Right lobe of liver (tissue), 6 donors: ENCODE measurements around the gene SLC13A1. TPM values are rescaled to one million over a fixed set of nuclear protein-coding genes. Genes with fewer than 3 reads are reported as not detected.
"Not testable (repeated sequence)": the region's sequence is repeated elsewhere in the genome, so short reads cannot be mapped to it uniquely, and the experiment has no call there.

Experiments
- ATAC-seq, 4 donors: fragments of 200-7000 bp; cut with Tn5 transposase; one replicate each; pipeline ENCODE4 v1.9.1; 2020; ENCODE audit warnings: mild to moderate bottlenecking in 4 of 4, moderate library complexity in 4 of 4
- DNase-seq, 3 donors: peaks; one replicate each; pipeline ENCODE4 v3.0.0-alpha.2; 2020
- H3K27ac ChIP-seq, 3 donors: fragments of 200-600 bp; one replicate each; pipeline ENCODE4 v1.8.0; 2022
- H3K27me3 ChIP-seq, 2 donors: fragments of 200-600 bp; one replicate each; pipeline ENCODE4 v1.8.0; 2022
- H3K36me3 ChIP-seq, 4 donors: fragments of 200-600 bp; sonication (generic) in 1 of 4; one replicate each; pipeline versions ENCODE4 v1.5.1 to v1.8.0; 2017 to 2022; ENCODE audit warnings: control low read depth in 1 of 4
- H3K4me1 ChIP-seq, 4 donors: fragments of 200-600 bp; sonication (generic) in 1 of 4; one replicate each; pipeline versions ENCODE4 v1.5.1 to v1.8.0; 2017 to 2022; ENCODE audit warnings: control low read depth in 1 of 4
- H3K4me3 ChIP-seq, 3 donors: fragments of 200-600 bp; one replicate each; pipeline ENCODE4 v1.8.0; 2022
- H3K9me3 ChIP-seq, 4 donors: fragments of 200-600 bp; sonication (generic) in 1 of 4; one replicate each; pipeline versions ENCODE4 v1.5.1 to v1.8.0; 2017 to 2022; ENCODE audit warnings: control low read depth in 1 of 4
- CTCF ChIP-seq, 4 donors: fragments of 200-600 bp in 3 of 4; fragments of 450-650 bp in 1 of 4; IDR thresholded peaks; one replicate each; pipeline versions ENCODE4 v1.5.1 to v1.8.0; 2016 to 2022; ENCODE audit warnings: antibody characterized with exemption in 4 of 4, mild to moderate bottlenecking in 2 of 4
- POLR2A ChIP-seq: fragments of 450-650 bp; IDR thresholded peaks from one replicate; pipeline ENCODE4 v1.6.1; 2017; ENCODE audit warnings: antibody characterized with exemption, mild to moderate bottlenecking
- WGBS: methylation state at CpG from one replicate; pipeline ENCODE4 v1.1.6; 2018; ENCODE audit warnings: low coverage, low lambda C conversion rate; ENCODE audit not compliant: insufficient coverage; ENCODE audit errors: missing lambda C conversion rate; 5-methylcytosine and 5-hydroxymethylcytosine counted together
- intact Hi-C, 2 donors: fragments of 100-400 bp; cut with DNase I; formaldehyde crosslinking; loops; one replicate each; pipeline versions ENCODE4 v1.11.2 to v1.14.1; 2022
- total RNA-seq, 6 experiments: library from RNA; depleted of rRNA in 2 of 6; stranded (reverse); fragments of >200 nt in 2 of 6; fragmentation: NEBNext Ultra II Directional in 3 of 6; extraction: Animal tissue kit (Norgen Biotek cat#: 25700) in 3 of 6; gene quantifications; one replicate each; pipeline versions ENCODE4 v1.1.0 to v1.2.4, GENCODE V29; 2016 to 2023
- donor health status: DM: no; HTN: yes; CAD: no.
- donor health status: DM: no; HTN: no; CAD: no.
- donor health status: DM: no; HTN: no; CAD: no.
- donor health status: DM: no; HTN: yes; CAD: no.
- donor health status: DM: no; HTN: yes; CAD: no.

The SLC13A1 gene
- total RNA-seq, 6 experiments from 2014 or later: not detected

GRCh38 chr7:123231021-123232000, 31.5 kb upstream of the SLC13A1 start:
- no peaks in the 10 kb centered on the region for H3K36me3 ChIP-seq
- 60% methylated on average over 4 of the region's 4 CpGs for WGBS
- H3K9me3 ChIP-seq: no peaks in the 10 kb centered on the region
- DNase-seq (no peak), ATAC-seq (no peak)
- no peaks in the 10 kb centered on the region for H3K27me3 ChIP-seq
- no peaks in the 10 kb centered on the region for H3K4me1 ChIP-seq
- TF ChIP-seq CTCF (IDR thresholded peaks at IDR 0.05) (no peak), POLR2A (no peak)
- no peak overlapping the region for H3K4me3 ChIP-seq
- no peak overlapping the region for H3K27ac ChIP-seq
- intact Hi-C loops: no loop called here

GRCh38 chr7:123230603-123231002, 30.8 kb upstream of the SLC13A1 start:
- Histone ChIP-seq H3K9me3 (no peaks in the 10 kb centered on the region), H3K4me1 (no peaks in the 10 kb centered on the region), H3K27me3 (no peaks in the 10 kb centered on the region), H3K4me3 (no peak overlapping the region), H3K36me3 (no peaks in the 10 kb centered on the region), H3K27ac (no peak overlapping the region)
- intact Hi-C loops: no loop called here
- ATAC-seq (no peak), DNase-seq (no peak)
- 65% methylated on average over 5 of the region's 11 CpGs for WGBS
- TF ChIP-seq POLR2A (no peak), CTCF (IDR thresholded peaks at IDR 0.05) (no peak)

GRCh38 chr7:123230147-123230546, 30.4 kb upstream of the SLC13A1 start:
- H3K4me1 ChIP-seq: no peaks in the 10 kb centered on the region
- no peaks in the 10 kb centered on the region for H3K9me3 ChIP-seq
- no peak overlapping the region for H3K4me3 ChIP-seq
- intact Hi-C loops: no loop called here
- ATAC-seq (no peak), DNase-seq (no peak)
- H3K36me3 ChIP-seq: no peaks in the 10 kb centered on the region
- 67% methylated on average over 1 of the region's 1 CpG for WGBS
- no peak for TF ChIP-seq POLR2A
- no peak for TF ChIP-seq CTCF (IDR thresholded peaks at IDR 0.05)
- H3K27me3 ChIP-seq: no peaks in the 10 kb centered on the region
- no peak overlapping the region for H3K27ac ChIP-seq

- H3K27me3 ChIP-seq: no peaks in the 10 kb centered on the region
- TF ChIP-seq CTCF (IDR thresholded peaks at IDR 0.05): no peak
- ATAC-seq: no peak
- no peaks in the 10 kb centered on the region for H3K4me1 ChIP-seq
- H3K27ac ChIP-seq: no peak overlapping the region
- intact Hi-C loops: no loop called here
- H3K9me3 ChIP-seq: no peaks in the 10 kb centered on the region
- no peak overlapping the region for H3K4me3 ChIP-seq
- no peak for DNase-seq
- H3K36me3 ChIP-seq: no peaks in the 10 kb centered on the region
Measured at GRCh38 chr7:123229426-123229825, 29.7 kb upstream of the SLC13A1 start.

GRCh38 chr7:123227666-123228065, 27.9 kb upstream of the SLC13A1 start:
- H3K4me3 ChIP-seq, H3K9me3 ChIP-seq, H3K27me3 ChIP-seq, intact Hi-C loops, H3K27ac ChIP-seq, H3K4me1 ChIP-seq, ATAC-seq, DNase-seq, H3K36me3 ChIP-seq: not testable (repeated sequence)
- WGBS: 50% methylated on average over 6 of the region's 6 CpGs
